ENCODE data around the gene LINC01488.

DNA sequence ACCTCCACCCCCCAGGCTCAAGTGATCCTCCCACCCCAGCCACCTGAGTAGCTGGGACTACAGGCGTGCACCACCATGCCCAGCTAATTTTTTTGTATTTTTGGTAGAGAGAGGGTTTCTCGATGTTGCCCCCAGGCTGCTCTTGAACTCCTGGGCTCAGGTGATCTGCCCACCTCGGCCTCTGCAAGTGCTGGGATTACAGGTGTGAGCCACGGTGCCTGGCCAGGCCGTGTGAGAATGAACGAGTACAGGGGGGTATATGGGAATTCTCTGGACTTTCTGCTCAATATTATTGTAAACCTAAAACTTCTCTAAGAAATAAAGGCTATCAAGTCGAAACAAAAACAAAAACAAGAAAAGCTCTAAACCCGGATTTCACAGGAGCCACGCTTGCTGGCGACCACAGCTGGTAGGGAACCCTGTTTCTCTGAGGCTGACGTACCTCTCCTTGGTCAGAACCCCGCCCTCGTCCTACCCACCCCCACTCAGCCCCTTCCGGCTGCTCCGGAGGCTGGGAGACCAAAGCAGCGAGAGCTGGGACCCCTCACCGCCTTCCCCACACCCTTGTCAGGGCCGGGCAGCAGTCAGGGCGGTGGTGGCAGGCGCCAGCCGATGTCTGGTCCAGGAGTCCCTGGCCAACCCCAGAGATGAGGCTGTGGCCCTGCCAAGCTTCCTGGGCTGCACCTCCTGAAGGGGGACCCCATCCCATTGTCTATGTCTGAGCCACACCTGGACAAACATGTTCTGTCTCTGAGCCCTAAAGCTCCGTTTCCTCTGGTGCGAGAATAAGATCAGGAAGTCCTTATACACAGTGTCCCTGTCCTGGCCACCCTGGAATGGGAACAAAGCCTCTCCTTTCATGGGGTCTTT lies 52.1 kb downstream of the LINC01488 start:
- TF ChIP-seq, protein P1, sequence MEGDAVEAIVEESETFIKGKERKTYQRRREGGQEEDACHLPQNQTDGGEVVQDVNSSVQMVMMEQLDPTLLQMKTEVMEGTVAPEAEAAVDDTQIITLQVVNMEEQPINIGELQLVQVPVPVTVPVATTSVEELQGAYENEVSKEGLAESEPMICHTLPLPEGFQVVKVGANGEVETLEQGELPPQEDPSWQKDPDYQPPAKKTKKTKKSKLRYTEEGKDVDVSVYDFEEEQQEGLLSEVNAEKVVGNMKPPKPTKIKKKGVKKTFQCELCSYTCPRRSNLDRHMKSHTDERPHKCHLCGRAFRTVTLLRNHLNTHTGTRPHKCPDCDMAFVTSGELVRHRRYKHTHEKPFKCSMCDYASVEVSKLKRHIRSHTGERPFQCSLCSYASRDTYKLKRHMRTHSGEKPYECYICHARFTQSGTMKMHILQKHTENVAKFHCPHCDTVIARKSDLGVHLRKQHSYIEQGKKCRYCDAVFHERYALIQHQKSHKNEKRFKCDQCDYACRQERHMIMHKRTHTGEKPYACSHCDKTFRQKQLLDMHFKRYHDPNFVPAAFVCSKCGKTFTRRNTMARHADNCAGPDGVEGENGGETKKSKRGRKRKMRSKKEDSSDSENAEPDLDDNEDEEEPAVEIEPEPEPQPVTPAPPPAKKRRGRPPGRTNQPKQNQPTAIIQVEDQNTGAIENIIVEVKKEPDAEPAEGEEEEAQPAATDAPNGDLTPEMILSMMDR (conservative IDR thresholded peaks at IDR 0.05), result no peak
- no peak for TF ChIP-seq ZFX (IDR thresholded peaks at IDR 0.05)
